HepG2 (cell line): ENCODE data around the gene TMEM221. TPM values are rescaled to one million over a fixed set of nuclear protein-coding genes. Genes with fewer than 3 reads are reported as not detected.

Source experiments
- BCL6 ChIP-seq: IDR thresholded peaks from 2 replicates; pipeline ENCODE4 v1.6.1; 2016; ENCODE audit warnings: missing genetic modification reagents, missing compliant biosample characterization
- FOSL2 ChIP-seq: sonication (generic); formaldehyde crosslinking; IDR thresholded peaks from 2 replicates; pipeline ENCODE4 v1.4.0; 2020; ENCODE audit warnings: missing genetic modification reagents
- GABPB1 ChIP-seq: IDR thresholded peaks from 2 replicates; pipeline ENCODE4 v1.6.1; 2016; ENCODE audit warnings: mild to moderate bottlenecking, missing genetic modification reagents, moderate library complexity, missing compliant biosample characterization
- HMGXB4 ChIP-seq, 2 experiments: sonication (generic) in 1 of 2; formaldehyde crosslinking in 1 of 2; IDR thresholded peaks; 2 replicates each; pipeline versions ENCODE4 v1.4.0 to v1.6.1; 2018 to 2020; ENCODE audit warnings: missing genetic modification reagents in 2 of 2, borderline replicate concordance in 1 of 2, low read depth in 1 of 2, mild to moderate bottlenecking in 1 of 2, missing biosample characterization in 1 of 2
- IKZF5 ChIP-seq: IDR thresholded peaks from 2 replicates; pipeline ENCODE4 v1.6.1; 2018; ENCODE audit warnings: missing genetic modification reagents, mild to moderate bottlenecking, missing compliant biosample characterization
- JUNB ChIP-seq: sonication (generic); formaldehyde crosslinking; IDR thresholded peaks from 2 replicates; pipeline ENCODE4 v1.8.0; 2022; ENCODE audit warnings: missing genetic modification reagents, mild to moderate bottlenecking, borderline replicate concordance
- KDM3A ChIP-seq: IDR thresholded peaks from 2 replicates; pipeline ENCODE4 v1.6.1; 2018; ENCODE audit warnings: low read depth, missing compliant biosample characterization
- KLF12 ChIP-seq: sonication (generic); formaldehyde crosslinking; IDR thresholded peaks from 2 replicates; pipeline ENCODE4 v1.4.0; 2020; ENCODE audit warnings: missing genetic modification reagents, borderline replicate concordance
- POLR2G ChIP-seq: fragments of 200-400 bp; formaldehyde crosslinking; IDR thresholded peaks from 2 replicates; pipeline ENCODE4 v1.6.1; 2018; ENCODE audit warnings: mild to moderate bottlenecking, low read depth, low read length, moderate library complexity
- RCOR2 ChIP-seq: IDR thresholded peaks from 2 replicates; pipeline ENCODE4 v1.6.1; 2016; ENCODE audit warnings: missing biosample characterization, missing genetic modification reagents
- RNF219 ChIP-seq: sonication (generic); formaldehyde crosslinking; IDR thresholded peaks from 2 replicates; pipeline ENCODE4 v1.5.0; 2020; ENCODE audit warnings: mild to moderate bottlenecking, missing genetic modification reagents
- XRCC5 ChIP-seq: fragments of 200-400 bp; formaldehyde crosslinking; optimal IDR thresholded peaks from 2 replicates; pipeline ENCODE3; 2017; ENCODE audit warnings: mild to moderate bottlenecking, low read length
- YY1 ChIP-seq: IDR thresholded peaks from 2 replicates; pipeline ENCODE4 v1.6.1; 2011; ENCODE audit warnings: low read length, low read depth, moderate library complexity, mild to moderate bottlenecking; ENCODE audit not compliant: insufficient read depth, insufficient replicate concordance
- ZIK1 ChIP-seq: sonication (generic); formaldehyde crosslinking; IDR thresholded peaks from 2 replicates; pipeline ENCODE4 v1.5.0; 2020; ENCODE audit warnings: mild to moderate bottlenecking, low read depth, missing genetic modification reagents, borderline replicate concordance
- ZNF572 ChIP-seq: sonication (generic); formaldehyde crosslinking; IDR thresholded peaks from 2 replicates; pipeline ENCODE4 v1.5.1; 2020; ENCODE audit warnings: mild to moderate bottlenecking, missing genetic modification reagents
- ZNF670 ChIP-seq: sonication (generic); formaldehyde crosslinking; IDR thresholded peaks from 2 replicates; pipeline ENCODE4 v1.8.0; 2022; ENCODE audit warnings: mild to moderate bottlenecking, missing genetic modification reagents, borderline replicate concordance
- ZNF710 ChIP-seq: sonication (generic); formaldehyde crosslinking; IDR thresholded peaks from 2 replicates; pipeline ENCODE4 v1.5.0; 2020; ENCODE audit warnings: mild to moderate bottlenecking, missing genetic modification reagents, borderline replicate concordance
- ZNF768 ChIP-seq: sonication (generic); formaldehyde crosslinking; IDR thresholded peaks from 2 replicates; pipeline ENCODE4 v1.4.0; 2020; ENCODE audit warnings: missing genetic modification reagents
- ZNF883 ChIP-seq: sonication (generic); formaldehyde crosslinking; IDR thresholded peaks from 2 replicates; pipeline ENCODE4 v1.5.1; 2020; ENCODE audit warnings: mild to moderate bottlenecking, missing genetic modification reagents; ENCODE audit errors: not compliant biosample characterization
- polyA plus RNA-seq, 8 experiments: library from polyadenylated mRNA; depleted of rRNA in 3 of 8; stranded (reverse) in 7 of 8; unstranded in 1 of 8; fragments of >200 nt; fragmentation: Illumina TruSeq in 4 of 8; extraction: Trizol in 4 of 8; gene quantifications; 2 replicates each; pipeline versions ENCODE4 v1.2.1 to v1.2.3, GENCODE V29; 2011 to 2016; ENCODE audit warnings: low read depth in 4 of 8, missing spikeins in 1 of 8, mixed read lengths in 1 of 8; ENCODE audit not compliant: insufficient read depth in 1 of 8
- total RNA-seq, 5 experiments: library from RNA; depleted of rRNA; stranded (reverse); fragments of >200 nt; fragmentation: Illumina TruSeq; extraction: Trizol; gene quantifications; 2 replicates each; pipeline ENCODE4 v1.2.3, GENCODE V29; 2016; ENCODE audit warnings: low read depth in 1 of 5

Gene TMEM221
- total and polyA plus RNA-seq, 2 of the 13 experiments (the other 11 are each of a cell fraction or from before 2014, with no cell fraction given), result 0.33 to 0.77 TPM

- TF ChIP-seq ZNF710 (CRISPR knock-in tag) (no peak), RNF219 (CRISPR knock-in tag) (no peak), FOSL2 (CRISPR knock-in tag) (no peak), ZNF883 (no peak), BCL6 (CRISPR knock-in tag) (no peak), ZNF572 (CRISPR knock-in tag) (no peak), IKZF5 (no peak), KLF12 (no peak), XRCC5 (no peak), ZNF670 (CRISPR knock-in tag) (no peak), POLR2G (no peak), RCOR2 (CRISPR knock-in tag) (0 out of 2 replicates have a peak, but pooled peaks have one; percentile 43), GABPB1 (CRISPR knock-in tag) (peak; percentile 17; the same call in 1 of the 2 replicates), ZIK1 (CRISPR knock-in tag) (no peak), HMGXB4 (CRISPR knock-in tag; IDR thresholded peaks at IDR 0.05; ENCODE audit: borderline replicate concordance in 1 of 2, low read depth in 1 of 2) (peak; percentile 57 to 60; a peak in 2 of 4 replicates), ZNF768 (peak; percentile 80; the same call in 1 of the 2 replicates), YY1 (peak; percentile 25), KDM3A (no peak), JUNB (CRISPR knock-in tag) (no peak)
Measured at GRCh38 chr19:17448131-17448967, at the start of gene TMEM221 (continued).
